Activated CD4-positive, alpha-beta T cell treated with anti-CD3 and anti-CD28 coated beads for 48 hours (primary cell): ENCODE data around the gene GJC1.

Experiments
- DNase-seq: peaks from one replicate; pipeline ENCODE4 v3.0.0-alpha.2; 2020

Gene GJC1

DNA sequence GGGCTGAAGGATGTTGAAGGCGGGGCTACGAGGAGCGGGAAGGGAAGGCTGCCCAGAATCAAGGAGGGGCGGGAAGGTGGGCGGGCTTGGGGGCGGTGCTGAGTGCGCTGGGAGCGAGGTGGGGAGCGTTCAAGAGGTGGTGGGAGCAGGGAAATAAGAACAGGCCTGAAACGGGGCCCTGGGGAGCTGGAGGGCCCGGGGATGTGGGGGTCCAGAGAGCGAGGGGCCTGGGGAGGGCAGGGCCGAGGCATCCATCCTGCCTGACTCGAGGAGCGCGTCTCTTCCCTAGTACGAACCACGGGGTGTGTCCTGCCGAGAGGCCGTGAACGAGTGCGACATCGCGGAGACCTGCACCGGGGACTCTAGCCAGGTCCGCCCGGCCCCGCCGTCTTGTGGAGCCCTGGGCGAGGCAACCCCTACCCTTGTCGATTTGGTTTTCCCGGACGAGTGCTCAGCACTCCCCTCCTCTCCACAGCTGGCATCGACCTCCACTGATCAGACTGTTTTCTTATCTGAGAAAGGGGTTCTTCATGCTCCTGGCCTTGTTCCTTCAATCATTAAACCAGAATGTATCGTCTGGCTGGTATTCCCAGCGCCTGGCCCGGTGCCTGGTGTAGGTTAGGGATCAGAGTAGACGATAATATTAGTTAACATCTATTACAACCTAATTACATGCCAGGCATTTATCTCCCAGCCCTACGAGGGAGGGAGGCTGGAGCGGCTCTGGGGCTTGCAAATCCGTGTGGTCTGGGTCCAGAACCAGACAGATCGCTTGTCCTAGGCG, 54.1 kb downstream of the GJC1 start:
- DNase-seq, result peak; percentile 98

DNA sequence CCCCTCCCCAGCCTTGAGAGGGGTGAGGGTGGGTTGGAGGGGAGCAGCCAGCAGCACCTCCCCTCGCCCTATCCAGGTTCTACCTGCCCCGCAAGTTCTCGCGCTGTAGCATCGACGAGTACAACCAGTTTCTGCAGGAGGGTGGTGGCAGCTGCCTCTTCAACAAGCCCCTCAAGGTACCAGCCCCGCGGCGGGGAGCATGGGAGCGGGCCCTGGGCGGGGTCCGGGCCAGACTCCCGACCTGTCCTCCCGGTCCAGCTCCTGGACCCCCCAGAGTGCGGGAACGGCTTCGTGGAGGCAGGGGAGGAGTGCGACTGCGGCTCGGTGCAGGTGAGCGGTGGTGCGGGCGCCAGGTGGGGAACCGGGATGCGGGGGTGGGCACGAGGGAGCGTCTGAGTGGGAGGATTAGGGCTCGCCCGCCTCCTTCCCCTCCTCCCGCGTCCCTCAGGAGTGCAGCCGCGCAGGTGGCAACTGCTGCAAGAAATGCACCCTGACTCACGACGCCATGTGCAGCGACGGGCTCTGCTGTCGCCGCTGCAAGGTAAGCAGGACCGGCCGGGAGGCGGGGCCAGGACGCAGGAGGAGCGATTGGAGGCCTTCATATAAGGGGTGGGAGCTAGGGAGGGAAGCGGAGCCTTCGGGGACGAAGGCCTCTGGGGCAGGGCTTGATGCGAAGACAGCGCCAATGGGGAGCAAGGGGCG, 54.8 kb downstream of the GJC1 start:
- DNase-seq, result no peak

DNA sequence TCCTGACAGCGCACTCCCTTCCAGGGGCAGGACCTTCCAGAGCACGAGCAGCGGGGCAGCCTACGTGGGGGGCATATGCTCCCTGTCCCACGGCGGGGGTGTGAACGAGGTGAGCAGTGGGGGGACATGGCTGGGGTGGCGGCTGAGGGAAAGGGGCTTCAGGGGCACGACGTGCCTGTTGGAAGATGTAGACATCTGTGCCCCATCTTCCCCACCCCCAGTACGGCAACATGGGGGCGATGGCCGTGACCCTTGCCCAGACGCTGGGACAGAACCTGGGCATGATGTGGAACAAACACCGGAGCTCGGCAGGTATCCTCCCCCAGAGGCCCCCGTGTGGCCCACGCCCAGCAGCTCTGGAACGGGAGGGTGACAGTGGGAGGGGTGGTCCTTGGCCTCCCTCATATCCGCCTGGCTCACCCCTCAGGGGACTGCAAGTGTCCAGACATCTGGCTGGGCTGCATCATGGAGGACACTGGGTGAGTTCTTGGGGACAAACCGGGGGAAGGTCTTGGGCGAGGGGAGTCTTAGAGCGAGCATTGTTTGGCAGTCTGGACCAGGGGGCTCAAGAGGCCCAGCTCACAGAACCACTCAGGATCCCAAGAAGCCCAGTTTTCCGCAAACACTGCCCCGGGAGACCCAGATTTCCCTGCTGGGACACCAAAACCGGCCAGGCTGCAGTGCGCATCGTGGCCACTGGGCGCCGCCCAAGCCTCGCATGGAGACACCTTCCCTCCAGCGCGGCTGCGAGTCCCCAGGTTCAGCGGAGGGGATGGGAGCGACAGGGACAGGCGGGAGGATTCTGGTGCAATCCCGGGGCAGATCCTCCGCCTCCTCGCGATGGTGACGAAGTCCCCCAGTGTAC, 55.6 kb downstream of the GJC1 start:
- DNase-seq, result peak; percentile 94

DNA sequence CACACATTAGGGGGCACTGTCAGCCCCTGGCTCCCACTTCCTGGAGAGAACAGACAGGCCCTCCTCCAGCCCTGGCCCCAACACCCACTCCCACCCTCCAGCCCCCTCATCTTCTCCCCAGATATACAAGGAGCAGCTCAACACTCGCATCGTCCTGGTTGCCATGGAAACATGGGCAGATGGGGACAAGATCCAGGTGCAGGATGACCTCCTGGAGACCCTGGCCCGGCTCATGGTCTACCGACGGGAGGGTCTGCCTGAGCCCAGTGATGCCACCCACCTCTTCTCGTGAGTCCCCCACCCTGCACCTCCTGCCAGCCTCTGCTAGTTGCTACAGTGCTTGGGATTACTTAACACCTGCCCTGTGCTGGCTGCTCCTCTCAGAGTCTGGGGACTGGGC, 56.9 kb downstream of the GJC1 start:
- DNase-seq, result no peak

DNA sequence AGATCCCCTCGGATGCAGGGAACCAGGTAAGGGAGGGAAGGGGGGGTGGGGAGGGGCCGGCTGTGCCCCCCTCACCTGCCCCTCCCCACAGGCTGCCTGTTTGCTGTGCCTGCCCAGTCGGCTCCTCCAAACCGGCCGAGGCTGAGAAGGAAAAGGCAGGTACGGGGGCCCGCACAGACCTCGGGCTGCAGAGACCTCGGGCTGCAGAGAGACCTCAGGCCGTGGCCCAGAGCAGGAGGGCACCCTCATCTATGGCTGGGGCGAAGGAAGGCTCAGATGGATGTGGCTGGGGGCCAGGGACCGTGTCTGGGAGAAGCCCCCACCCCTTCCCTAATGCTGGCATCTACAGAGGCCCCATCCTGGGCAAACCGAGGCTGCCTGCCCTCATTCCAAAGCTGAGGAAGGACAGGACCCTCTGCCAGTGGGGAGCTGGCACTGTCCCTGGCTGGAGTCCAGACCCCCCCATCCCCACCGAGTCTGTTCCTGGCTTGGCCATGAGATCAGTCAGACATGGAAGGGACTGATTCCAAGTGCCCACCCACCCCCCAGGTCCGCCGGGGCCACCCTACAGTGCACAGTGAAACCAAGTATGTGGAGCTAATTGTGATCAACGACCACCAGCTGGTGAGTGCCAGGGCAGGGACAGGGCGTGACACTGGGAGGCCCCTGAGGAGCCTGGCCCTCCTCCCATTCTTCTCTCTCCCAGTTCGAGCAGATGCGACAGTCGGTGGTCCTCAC, 57.6 kb downstream of the GJC1 start:
- no peak for DNase-seq

DNA sequence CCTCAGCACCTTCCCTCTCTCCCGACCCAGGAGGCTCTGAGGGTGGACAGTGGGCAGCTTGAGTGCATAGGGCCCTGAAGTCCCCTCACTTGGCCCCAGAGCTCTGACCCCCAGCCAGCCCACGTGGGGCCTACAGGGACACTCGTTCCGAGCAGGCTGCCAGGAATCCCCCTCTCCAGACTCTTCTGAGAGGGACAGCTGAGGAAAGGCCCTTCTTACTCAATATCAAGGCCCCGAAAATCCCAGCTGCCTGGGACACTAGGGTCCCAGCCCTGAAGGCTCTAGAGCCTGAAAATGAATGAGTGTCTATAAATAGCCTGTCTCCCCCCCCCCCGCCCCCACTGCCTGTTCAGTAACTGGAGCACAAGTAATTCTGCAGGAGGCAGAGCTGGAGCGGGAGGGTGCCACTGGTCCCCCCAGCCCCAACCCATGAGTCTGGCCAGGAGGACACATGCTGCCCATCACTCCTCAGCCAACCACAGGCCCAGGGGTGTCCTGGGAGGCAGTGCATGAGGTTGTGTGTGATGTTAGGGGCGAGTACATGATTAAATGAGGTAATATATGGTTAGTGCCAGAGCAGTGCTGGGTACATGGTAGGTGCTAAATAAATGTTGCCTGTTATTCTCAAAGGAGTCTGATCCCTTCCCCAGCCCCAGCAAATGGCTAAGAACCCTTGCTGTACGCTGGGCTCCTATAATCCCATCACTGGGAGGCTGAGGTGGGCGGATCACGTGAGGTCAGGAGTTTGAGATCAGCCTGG, 59.7 kb downstream of the GJC1 start:
- DNase-seq, result no peak

DNA sequence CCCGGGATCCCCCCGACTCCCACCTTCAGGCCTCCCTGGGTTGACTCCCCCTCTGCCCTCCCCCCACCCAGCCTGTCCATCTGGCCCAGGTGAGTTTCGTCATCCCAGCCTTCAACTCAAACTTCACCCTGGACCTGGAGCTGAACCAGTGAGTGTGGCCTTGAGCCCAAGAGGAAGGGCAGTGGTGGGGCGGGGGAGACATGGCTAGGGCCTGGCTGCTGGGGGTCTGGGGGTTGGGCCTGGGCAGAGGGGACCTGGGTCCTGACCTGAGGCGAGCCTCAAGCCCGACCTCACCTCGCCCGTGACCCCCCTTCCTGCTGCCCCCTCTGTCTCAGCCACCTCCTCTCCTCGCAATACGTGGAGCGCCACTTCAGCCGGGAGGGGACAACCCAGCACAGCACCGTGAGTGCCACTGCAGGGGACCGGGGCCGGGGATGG, 60.4 kb downstream of the GJC1 start:
- no peak for DNase-seq

DNA sequence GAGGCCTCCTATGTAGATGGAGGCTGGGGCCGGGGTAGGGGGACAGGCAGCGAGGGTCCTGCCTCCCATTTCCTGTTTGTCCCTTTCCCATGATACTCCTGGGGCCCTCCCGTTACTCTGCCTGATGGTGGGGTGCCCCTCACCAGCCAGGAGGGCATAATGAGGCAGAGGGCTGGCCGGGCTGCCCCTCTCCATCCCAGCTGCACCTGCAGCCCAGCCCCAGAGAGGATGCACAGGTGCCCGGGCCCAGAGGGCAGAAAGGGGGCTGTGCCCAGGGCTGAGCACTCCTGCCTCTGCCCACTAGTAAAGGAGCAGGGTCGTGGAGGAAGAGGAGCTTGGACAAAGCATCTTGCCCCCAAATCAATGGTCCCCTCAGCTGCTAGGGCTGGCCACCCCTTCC, 60.9 kb downstream of the GJC1 start:
- no peak for DNase-seq

DNA sequence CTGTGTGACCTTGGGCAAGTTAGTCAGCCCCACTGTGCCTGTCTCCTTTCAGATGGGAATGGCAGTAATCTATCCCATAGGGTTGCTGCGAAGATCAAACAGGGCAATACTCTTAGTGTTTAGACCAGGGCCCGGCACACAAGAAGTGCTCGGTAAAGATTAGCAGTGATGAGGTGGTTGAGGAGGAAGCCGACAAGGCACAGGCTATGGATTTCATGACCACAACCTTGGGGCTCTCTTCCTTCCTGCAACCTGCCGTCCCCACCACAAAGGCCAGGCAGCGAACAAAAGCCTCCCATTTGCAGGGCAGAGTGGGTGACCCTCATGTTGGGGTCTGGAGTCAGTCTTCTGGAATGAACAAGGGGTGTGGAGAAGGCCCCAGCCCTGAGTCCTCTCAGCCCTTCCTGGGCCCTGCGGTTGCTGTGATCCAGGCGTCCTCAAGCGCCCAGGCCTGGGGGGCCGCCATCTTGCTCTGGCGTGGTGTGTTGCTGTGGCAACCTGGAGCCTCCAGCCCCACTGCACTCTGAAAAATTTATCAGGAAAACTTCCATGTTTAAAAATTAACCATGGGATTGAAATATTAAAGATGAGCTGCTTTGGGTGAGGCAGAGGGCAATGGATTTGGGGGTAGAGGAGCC, 61.5 kb downstream of the GJC1 start:
- DNase-seq, result no peak

DNA sequence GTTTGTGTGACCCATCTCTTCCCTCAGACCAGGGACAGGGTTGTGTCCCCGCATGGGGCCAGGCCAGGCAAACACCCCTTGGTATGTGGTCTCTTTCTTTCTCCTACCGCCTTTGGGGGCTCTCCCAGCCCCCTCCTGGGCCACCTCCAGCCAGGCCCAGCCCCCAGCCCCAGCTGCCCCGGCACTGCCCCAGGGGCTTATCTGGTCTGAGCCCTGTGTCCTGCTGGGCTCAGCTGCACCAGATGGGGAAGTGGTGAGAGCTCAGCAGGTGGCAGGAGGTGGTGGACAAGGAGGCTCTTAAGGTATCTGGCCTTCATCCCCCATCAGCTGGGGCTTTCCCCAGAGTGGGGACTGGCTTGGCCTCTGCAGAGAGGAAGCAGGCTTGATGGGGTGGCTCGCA, 62.6 kb downstream of the GJC1 start:
- no peak for DNase-seq

DNA sequence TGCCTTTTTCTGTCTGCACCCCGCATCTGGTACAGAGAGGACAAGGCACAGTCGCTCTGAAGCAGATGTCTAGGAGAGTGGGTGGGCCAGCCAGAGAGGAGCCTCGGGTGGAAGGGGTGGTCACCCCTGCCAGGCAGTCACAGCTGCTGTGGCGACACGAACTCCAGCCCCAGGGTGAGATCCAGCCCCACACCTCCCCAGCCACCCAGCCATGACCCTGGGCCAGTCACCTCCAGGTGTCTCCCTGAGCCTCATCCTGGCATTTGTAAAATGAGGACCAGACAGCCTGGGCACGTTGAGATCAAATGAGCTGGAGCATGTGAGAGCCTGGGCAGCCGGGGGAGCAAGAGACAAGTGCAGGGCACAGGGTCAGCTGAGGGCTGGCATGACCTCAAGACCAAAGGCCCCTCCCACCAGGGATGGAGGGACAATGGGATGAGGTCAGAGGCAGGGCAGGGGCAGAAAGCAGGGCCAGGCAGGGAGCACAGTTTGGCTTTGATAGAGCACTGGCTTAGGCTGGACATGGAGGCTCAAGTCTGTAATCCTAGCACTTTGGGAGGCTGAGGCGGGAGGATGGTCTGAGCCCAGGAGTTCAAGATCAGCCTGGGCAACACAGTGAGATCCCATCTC, 63.6 kb downstream of the GJC1 start:
- DNase-seq, result no peak

DNA sequence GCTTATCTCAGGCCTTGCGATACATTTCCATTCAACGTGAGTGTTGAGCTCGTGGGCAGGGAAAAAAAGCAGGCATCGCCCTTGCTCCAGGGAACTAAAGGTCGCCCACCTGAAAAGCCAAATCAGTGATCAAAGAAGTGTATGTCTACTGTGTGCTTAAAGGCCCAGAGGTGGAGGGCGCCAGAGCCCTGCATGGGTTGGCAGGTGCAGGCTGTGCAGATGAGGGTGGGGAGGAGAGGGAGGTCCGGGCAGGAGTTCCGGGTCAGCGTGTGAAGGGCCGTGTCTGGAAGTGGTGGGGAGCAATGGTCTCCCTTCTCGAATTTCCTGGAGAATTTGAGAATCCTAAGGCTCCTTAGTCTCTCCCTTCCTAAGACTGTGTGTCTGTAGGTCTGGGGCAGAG, 64.1 kb downstream of the GJC1 start:
- DNase-seq, result no peak

DNA sequence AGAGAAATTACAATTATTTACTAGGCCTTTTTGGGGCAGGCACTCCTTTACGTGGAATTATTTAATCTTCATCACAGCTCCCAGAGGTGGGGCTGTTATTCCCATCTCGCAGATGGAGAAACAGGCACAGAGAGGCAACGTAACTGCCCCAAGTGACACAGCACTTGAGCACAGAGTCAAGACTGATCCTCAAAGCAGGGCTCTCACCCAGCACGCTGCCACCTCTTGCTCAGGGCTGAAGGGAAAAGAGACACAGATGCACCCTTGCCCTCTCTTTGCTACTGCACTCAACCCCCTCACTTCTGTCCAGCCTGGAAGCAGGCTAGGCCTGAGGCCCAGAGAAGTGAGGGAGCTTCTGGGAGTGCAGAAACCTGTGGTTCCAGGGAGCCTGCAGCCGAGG, 66.9 kb downstream of the GJC1 start:
- DNase-seq, result no peak

DNA sequence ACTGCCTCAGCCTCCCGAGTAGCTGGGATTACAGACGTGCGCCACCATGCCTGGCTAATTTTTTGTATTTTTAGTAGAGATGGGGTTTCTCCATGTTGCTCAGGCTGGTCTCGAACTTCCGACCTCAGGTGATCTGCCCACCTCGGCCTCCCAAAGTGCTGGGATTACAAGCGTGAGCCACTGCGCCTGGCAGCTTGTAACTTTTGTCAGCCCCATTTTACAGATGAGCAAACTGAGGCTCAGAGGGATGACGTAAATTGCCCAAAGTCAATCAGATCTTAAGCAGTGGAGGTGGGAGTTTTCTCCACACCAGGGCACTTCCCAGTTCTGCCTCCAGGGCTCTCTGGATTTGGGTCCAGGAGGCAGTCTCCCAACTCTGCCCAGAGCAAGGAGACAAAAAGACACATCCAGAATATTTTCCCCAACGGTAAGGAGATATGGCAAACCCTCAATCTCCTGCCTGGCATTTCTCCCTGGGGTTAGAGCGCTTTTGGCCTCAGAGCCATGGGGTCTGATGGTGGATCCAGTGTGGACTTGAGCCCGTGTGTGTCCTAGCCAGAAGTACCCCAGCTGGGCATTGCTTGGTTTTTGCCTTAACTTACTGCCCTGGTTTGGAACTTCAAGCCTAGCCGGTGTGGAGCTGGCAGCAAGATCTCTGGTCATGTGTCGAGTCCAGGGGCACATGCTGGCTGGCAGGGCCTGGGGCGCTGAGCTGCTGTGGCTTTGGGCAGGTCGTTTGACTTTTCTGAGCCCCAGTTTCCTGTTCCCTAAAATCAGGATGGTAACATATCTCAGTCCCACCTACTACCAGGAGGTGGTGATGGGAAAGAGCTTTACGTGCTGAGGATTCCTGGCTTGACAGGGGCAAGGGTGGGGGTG, 67.9 kb downstream of the GJC1 start:
- no peak for DNase-seq

DNA sequence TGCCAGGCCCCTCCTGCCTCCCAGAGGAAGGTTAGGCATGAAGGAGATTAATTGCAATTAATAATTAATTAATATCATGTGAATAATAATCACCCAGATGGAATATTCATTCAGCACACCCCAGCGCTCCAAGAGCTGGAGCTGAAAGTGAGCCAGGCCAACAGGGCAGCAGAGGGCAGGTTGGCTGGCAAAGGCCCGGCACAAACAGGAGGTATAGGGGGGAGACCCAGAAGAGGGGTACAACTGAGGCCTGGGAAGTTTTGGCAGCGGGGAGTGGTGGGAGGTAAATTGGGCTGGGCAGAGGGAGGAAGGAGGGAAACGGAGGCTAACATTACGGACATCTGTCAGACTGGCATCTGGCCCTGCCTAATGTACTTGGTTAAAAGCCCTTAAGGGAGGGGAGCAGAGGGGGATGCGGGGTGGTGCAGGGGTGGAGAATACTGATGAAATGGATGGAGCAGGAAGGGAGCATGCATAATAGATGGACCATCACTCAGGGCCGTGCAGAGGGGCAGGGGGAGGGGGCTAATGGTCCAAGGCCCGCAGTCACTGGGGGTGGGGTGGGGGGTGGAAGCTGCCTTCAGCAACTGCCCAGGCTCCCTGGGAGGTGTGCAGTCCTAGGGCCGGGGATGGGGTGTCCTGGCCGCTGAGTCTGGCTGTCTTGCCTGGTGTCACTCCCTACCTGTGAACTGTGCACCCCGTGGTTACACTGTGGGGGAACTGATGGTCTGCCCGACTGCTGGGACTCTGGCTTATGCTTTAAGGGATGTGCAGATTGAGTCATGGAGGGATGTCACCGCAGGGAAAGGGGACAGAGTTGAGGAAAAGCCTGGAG, 69.4 kb downstream of the GJC1 start:
- DNase-seq, result no peak

DNA sequence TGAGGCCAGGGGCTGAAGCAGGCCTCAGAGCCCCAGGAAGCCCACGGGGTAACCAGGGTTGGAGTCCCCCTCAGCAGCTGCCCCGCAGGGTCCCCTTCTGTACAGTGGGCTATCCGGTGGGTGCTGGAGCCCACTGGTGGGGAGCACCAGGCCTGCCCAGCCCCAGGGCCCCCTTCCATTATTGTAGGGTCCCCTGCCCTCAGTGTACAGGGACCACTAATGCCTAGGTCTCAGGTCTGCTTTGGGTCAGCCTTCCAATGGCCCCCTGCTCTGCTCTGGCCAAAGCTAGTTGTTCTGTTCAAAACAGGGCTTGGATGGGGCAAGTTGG, 70.2 kb downstream of the GJC1 start:
- DNase-seq, result no peak

DNA sequence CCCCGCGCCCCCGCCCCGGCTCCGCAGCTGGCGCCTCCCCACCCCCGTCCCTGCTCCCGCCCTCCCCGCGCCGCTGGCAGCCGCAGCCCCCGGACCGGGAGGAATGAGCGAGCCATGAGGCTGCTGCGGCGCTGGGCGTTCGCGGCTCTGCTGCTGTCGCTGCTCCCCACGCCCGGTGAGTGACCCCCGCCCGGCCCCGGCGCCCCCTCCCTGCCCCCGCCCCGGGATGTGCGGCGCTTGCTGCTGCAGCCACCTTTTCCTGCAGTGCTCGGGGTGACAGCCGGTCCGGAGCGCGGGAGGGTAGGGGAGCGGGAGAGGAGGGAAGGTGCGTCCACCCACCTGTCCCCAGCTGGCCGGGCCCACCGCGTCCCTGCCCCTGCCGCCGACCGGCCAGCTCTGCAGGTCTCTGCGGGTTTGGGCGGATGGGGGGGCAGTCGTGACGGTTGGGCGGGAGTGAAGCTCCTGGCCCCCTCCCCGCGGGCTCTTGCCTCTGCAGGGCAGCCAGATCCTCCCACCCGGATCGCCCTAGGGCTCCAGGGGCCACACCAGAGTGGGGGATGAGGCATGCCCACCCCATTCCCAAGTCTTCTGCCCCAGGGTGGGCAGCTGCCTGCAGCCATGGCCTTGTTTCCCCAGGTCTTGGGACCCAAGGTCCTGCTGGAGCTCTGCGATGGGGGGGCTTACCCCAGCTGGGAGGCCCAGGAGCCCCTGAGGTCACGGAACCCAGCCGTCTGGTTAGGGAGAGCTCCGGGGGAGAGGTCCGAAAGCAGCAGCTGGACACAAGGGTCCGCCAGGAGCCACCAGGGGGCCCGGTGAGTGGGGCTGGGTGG, 70.8 kb downstream of the GJC1 start:
- no peak for DNase-seq

DNA sequence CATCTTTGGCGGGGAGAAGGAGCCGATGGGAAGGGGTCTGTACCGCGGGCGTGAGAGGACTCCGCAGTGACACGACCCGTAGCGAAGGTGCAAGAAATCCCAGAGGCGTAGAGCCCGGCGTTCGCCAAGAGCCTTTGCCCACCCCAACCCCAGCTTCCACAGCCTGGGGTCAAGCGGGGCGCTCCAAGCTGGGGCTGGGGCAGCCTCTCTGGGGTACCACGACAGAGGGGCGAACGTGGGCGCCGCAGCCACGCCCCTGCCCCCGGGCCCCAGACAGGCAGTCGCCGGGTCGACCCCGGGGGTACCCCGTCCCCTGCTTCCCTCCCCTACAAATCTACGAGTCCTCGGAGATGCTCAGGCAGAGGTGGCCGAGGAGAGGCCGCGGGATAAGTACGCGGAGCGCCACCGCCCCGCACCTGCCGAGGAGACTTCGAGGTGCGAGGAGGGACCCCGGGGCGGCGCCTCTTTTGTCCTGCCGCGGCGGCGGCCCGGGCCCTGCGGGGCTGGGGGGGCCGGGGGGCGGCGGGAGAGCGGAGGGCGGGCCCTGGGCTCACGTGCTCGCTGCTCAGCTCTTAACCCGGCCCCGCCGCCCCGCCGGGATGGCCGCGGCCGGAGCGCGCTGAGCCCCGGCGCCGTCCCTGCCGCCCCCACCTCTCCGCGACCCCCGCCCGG, 71.5 kb downstream of the GJC1 start, which contains the start of gene ADAM11:
Gene ADAM11 (plus strand): TSS at position 575 of the 672 bp plus-strand sequence. CDS start 212 bp downstream, outside the sequence.
- no peak for DNase-seq
